Suprapubic skin (tissue), 3 donors: ENCODE data around the gene URB1.

ENCODE experiments used
- CTCF ChIP-seq, 2 donors: fragments of 200-600 bp in 1 of 2; fragments of 450-650 bp in 1 of 2; sonication (generic) in 1 of 2; IDR thresholded peaks; one replicate each; pipeline ENCODE4 v1.5.1; 2016 to 2019; ENCODE audit warnings: antibody characterized with exemption in 2 of 2, mild to moderate bottlenecking in 1 of 2, moderate library complexity in 1 of 2
- POLR2A ChIP-seq, 2 donors: fragments of 450-650 bp; IDR thresholded peaks; one replicate each; pipeline ENCODE4 v1.6.1; 2017; ENCODE audit warnings: antibody characterized with exemption in 2 of 2, mild to moderate bottlenecking in 2 of 2, moderate library complexity in 2 of 2

GRCh38 chr21:32346951-32347350, 45.9 kb downstream of the URB1 start:
- no peak for TF ChIP-seq CTCF (IDR thresholded peaks at IDR 0.05)
- no peak for TF ChIP-seq POLR2A (IDR thresholded peaks at IDR 0.05)
